ENCODE measurements around the gene BMPR1B. TPM values are rescaled to one million over a fixed set of nuclear protein-coding genes. Genes with fewer than 3 reads are reported as not detected.

BMPR1B gene
- total RNA-seq, 3 donors from 2014 or later: 0.64 to 7.2 (median 2.0) TPM

- H3K4me1 ChIP-seq: no peaks in the 10 kb centered on the region
- DNase-seq (ENCODE audit: low spot score in 2 of 2): no peak
- TF ChIP-seq POLR2AphosphoS5 (IDR thresholded peaks at IDR 0.05) (no peak), POLR2A (IDR thresholded peaks at IDR 0.05) (no peak), CTCF (IDR thresholded peaks at IDR 0.05) (no peak)
- H3K27me3 ChIP-seq: no peaks in the 10 kb centered on the region
- intact Hi-C loops (cut with DNase I; ENCODE audit: low total_unique reads): no loop called here
- no peak overlapping the region for H3K4me3 ChIP-seq
- H3K27ac ChIP-seq: no peak overlapping the region
- no peaks in the 10 kb centered on the region for H3K36me3 ChIP-seq
- H3K9me3 ChIP-seq: no peaks in the 10 kb centered on the region
Measured at GRCh38 chr4:95158045-95158444, 400.3 kb downstream of the BMPR1B start.

GRCh38 chr4:95158626-95159025, 400.9 kb downstream of the BMPR1B start:
- DNase-seq (ENCODE audit: low spot score in 2 of 2): no peak
- intact Hi-C loops (cut with DNase I; ENCODE audit: low total_unique reads): no loop called here
- H3K27me3 ChIP-seq: no peaks in the 10 kb centered on the region
- no peak overlapping the region for H3K4me3 ChIP-seq
- no peak overlapping the region for H3K27ac ChIP-seq
- no peaks in the 10 kb centered on the region for H3K9me3 ChIP-seq
- no peaks in the 10 kb centered on the region for H3K36me3 ChIP-seq
- no peaks in the 10 kb centered on the region for H3K4me1 ChIP-seq
- TF ChIP-seq CTCF (IDR thresholded peaks at IDR 0.05) (no peak), POLR2A (IDR thresholded peaks at IDR 0.05) (no peak), POLR2AphosphoS5 (IDR thresholded peaks at IDR 0.05) (no peak)

GRCh38 chr4:95159384-95159783, 401.6 kb downstream of the BMPR1B start:
- H3K36me3 ChIP-seq: no peaks in the 10 kb centered on the region
- H3K4me1 ChIP-seq: no peaks in the 10 kb centered on the region
- H3K27ac ChIP-seq: no peak overlapping the region
- no peak overlapping the region for H3K4me3 ChIP-seq
- intact Hi-C loops (cut with DNase I; ENCODE audit: low total_unique reads): no loop called here
- no peak for DNase-seq (ENCODE audit: low spot score in 2 of 2)
- H3K27me3 ChIP-seq: no peaks in the 10 kb centered on the region
- H3K9me3 ChIP-seq: no peaks in the 10 kb centered on the region
- TF ChIP-seq POLR2A (IDR thresholded peaks at IDR 0.05) (no peak), POLR2AphosphoS5 (IDR thresholded peaks at IDR 0.05) (no peak), CTCF (IDR thresholded peaks at IDR 0.05) (no peak)

GRCh38 chr4:95161781-95162469, 404.2 kb downstream of the BMPR1B start:
- Histone ChIP-seq H3K4me1 (no peaks in the 10 kb centered on the region), H3K27ac (no peak overlapping the region), H3K36me3 (no peaks in the 10 kb centered on the region), H3K9me3 (no peaks in the 10 kb centered on the region), H3K4me3 (no peak overlapping the region), H3K27me3 (no peaks in the 10 kb centered on the region)
- no peak for DNase-seq (ENCODE audit: low spot score in 2 of 2)
- TF ChIP-seq CTCF (IDR thresholded peaks at IDR 0.05) (no peak), POLR2A (IDR thresholded peaks at IDR 0.05) (no peak), POLR2AphosphoS5 (IDR thresholded peaks at IDR 0.05) (no peak)
- intact Hi-C loops (cut with DNase I; ENCODE audit: low total_unique reads): no loop called here

GRCh38 chr4:95162867-95163266, 405.1 kb downstream of the BMPR1B start:
- H3K4me1 ChIP-seq: no peaks in the 10 kb centered on the region
- no peaks in the 10 kb centered on the region for H3K9me3 ChIP-seq
- no peak overlapping the region for H3K4me3 ChIP-seq
- TF ChIP-seq POLR2AphosphoS5 (IDR thresholded peaks at IDR 0.05): no peak
- TF ChIP-seq POLR2A (IDR thresholded peaks at IDR 0.05): no peak
- TF ChIP-seq CTCF (IDR thresholded peaks at IDR 0.05): no peak
- no peak overlapping the region for H3K27ac ChIP-seq
- H3K27me3 ChIP-seq: no peaks in the 10 kb centered on the region
- intact Hi-C loops (cut with DNase I; ENCODE audit: low total_unique reads): no loop called here
- no peak for DNase-seq (ENCODE audit: low spot score in 2 of 2)
- no peaks in the 10 kb centered on the region for H3K36me3 ChIP-seq
